ENCODE results near the gene PCNX1. TPM values are rescaled to one million over a fixed set of nuclear protein-coding genes. Genes with fewer than 3 reads are reported as not detected.

PCNX1 gene
- total and polyA plus RNA-seq, 9 of the 15 experiments (the other 6 are each of a cell fraction or from before 2014, with no cell fraction given), result 0.30 to 4.5 (median 2.3) TPM

- no peak for TF ChIP-seq TSHZ1 (CRISPR knock-in tag; IDR thresholded peaks at IDR 0.05)
- TF ChIP-seq ZNF699 (CRISPR knock-in tag; IDR thresholded peaks at IDR 0.05; ENCODE audit: insufficient replicate concordance), result no peak
- no peak for TF ChIP-seq SMC3 (conservative IDR thresholded peaks at IDR 0.05; ENCODE audit: insufficient read depth, low read depth, low read length)
- TF ChIP-seq CEBPB (tag; IDR thresholded peaks at IDR 0.05), result no peak
- TF ChIP-seq SOX6 (IDR thresholded peaks at IDR 0.05), result no peak
Observed at GRCh38 chr14:70952485-70952884, 45.2 kb downstream of the PCNX1 start (continued).

- DNase-seq (ENCODE audit: extremely low read depth in 1 of 4, low spot score in 3 of 4) (no peak), ATAC-seq (no peak), FAIRE-seq (no peak)
- POLR2A ChIA-PET, result interaction anchor here (0.6 kb wide), 1 partner anchor 662 kb away, joined by 3 read pairs; no protein-coding TSS in a partner anchor
- H3K9me3 ChIP-seq (replicated peaks; ENCODE audit: control insufficient read depth, insufficient read depth, low read depth, low read length), result no peaks in the 10 kb centered on the region
- intact Hi-C loops (cut with micrococcal nuclease), result no loop called here
- no TSS peak for BruUV-seq (replicated peaks)
- in situ Hi-C loops (cut with MboI), result no loop called here
- no peaks in the 10 kb centered on the region for H3K36me3 ChIP-seq (ENCODE audit: control insufficient read depth, insufficient read depth, low read length)
- 10% methylated on average over 1 of the region's 1 CpG for WGBS (ENCODE audit: insufficient coverage, low coverage, missing lambda C conversion rate)
- no peaks in the 10 kb centered on the region for H3K4me1 ChIP-seq (replicated peaks in 1 of 2; ENCODE audit: control insufficient read depth in 2 of 2, insufficient read depth in 2 of 2, low read length in 2 of 2)
- H3K27ac ChIP-seq (ENCODE audit: extremely low read depth, low read depth, low read length), result no peak overlapping the region
- H3K4me3 ChIP-seq, result no peak overlapping the region
- H3K9ac ChIP-seq (ENCODE audit: insufficient read depth in 1 of 2, low read depth in 2 of 2, low read length in 2 of 2), result no peak overlapping the region
- no peaks in the 10 kb centered on the region for H3K27me3 ChIP-seq (ENCODE audit: control insufficient read depth in 2 of 2, insufficient read depth in 2 of 2, low read length in 2 of 2)
- CTCF ChIA-PET (ENCODE audit: low intra/inter-chr PET ratio), result no interaction called here
- no peak overlapping the region for H3K4me2 ChIP-seq (ENCODE audit: insufficient read depth, low read length)
- H3K79me2 ChIP-seq (ENCODE audit: control insufficient read depth, insufficient read depth, low read length), result no peaks in the 10 kb centered on the region
- H4K20me1 ChIP-seq (replicated peaks; ENCODE audit: control insufficient read depth, insufficient read depth, low read length), result no peaks in the 10 kb centered on the region
- no peak overlapping the region for H2AFZ ChIP-seq (ENCODE audit: low read depth, low read length)
- no peaks in the 10 kb centered on the region for H3K9me1 ChIP-seq (ENCODE audit: control insufficient read depth, insufficient read depth, low read length)
- TF ChIP-seq PTBP1 (IDR thresholded peaks at IDR 0.05; ENCODE audit: low read depth, low read length) (no peak), SIN3B (IDR thresholded peaks at IDR 0.05; ENCODE audit: low read depth) (no peak), ZNF830 (CRISPR knock-in tag; IDR thresholded peaks at IDR 0.05) (no peak), HCFC1 (IDR thresholded peaks at IDR 0.05; ENCODE audit: low read depth, low read length) (no peak), ZNF212 (CRISPR knock-in tag; IDR thresholded peaks at IDR 0.05) (no peak), OTX1 (CRISPR knock-in tag; IDR thresholded peaks at IDR 0.05) (no peak), ETS1 (conservative IDR thresholded peaks at IDR 0.05; ENCODE audit: control insufficient read depth, low read depth, low read length) (no peak), ZNF253 (CRISPR knock-in tag; conservative IDR thresholded peaks at IDR 0.05) (no peak), ZC3H8 (IDR thresholded peaks at IDR 0.05) (no peak)
Observed at GRCh38 chr14:70954068-70954467, 46.8 kb downstream of the PCNX1 start.
